Neural cell (in vitro differentiated cells): ENCODE results near the gene GLB1L3. TPM values are rescaled to one million over a fixed set of nuclear protein-coding genes. Genes with fewer than 3 reads are reported as not detected.

Experiments
- H2AFZ ChIP-seq: fragments of 200-600, 300-800 bp; sonication (generic), shearing (Covaris generic); 2 replicates; pipeline ENCODE4 v1.6.0; 2014; ENCODE audit warnings: low read depth, mild to moderate bottlenecking, antibody characterized with exemption, low read length, moderate library complexity
- H3F3A ChIP-seq: fragments of 200-600 bp; shearing (Covaris generic); 2 replicates; pipeline ENCODE4 v1.6.1; 2016; ENCODE audit warnings: mild to moderate bottlenecking, moderate library complexity, mixed read lengths, antibody characterized with exemption, low read length; ENCODE audit not compliant: insufficient read depth, poor library complexity, severe bottlenecking
- H3K27ac ChIP-seq: fragments of 200-600, 300-800 bp; sonication (generic), shearing (Covaris generic); 2 replicates; pipeline ENCODE4 v1.5.1; 2014; ENCODE audit warnings: mild to moderate bottlenecking, low read length, moderate library complexity
- H3K27me3 ChIP-seq: fragments of 300-800, 200-600 bp; sonication (generic), shearing (Covaris generic); 2 replicates; pipeline ENCODE4 v1.6.0; 2014; ENCODE audit warnings: mild to moderate bottlenecking, low read depth, low read length, moderate library complexity; ENCODE audit not compliant: insufficient read depth
- H3K36me3 ChIP-seq: fragments of 300-800, 200-600 bp; sonication (generic), shearing (Covaris generic); 2 replicates; pipeline ENCODE4 v1.5.1; 2014; ENCODE audit warnings: mild to moderate bottlenecking, antibody characterized with exemption, low read length, moderate library complexity; ENCODE audit not compliant: insufficient read depth
- H3K4me2 ChIP-seq: fragments of 300-800, 200-600 bp; sonication (generic), shearing (Covaris generic); 2 replicates; pipeline ENCODE4 v1.6.0; 2014; ENCODE audit warnings: mild to moderate bottlenecking, low read length
- H3K4me3 ChIP-seq: fragments of 300-800, 200-600 bp; sonication (generic), shearing (Covaris generic); 2 replicates; pipeline ENCODE4 v1.5.1; 2014; ENCODE audit warnings: mild to moderate bottlenecking, low read length, moderate library complexity
- H3K79me2 ChIP-seq: fragments of 200-600 bp; shearing (Covaris generic); replicated peaks from 2 replicates; pipeline ENCODE4 v1.6.0; 2014; ENCODE audit warnings: mild to moderate bottlenecking, low read length, moderate library complexity; ENCODE audit not compliant: insufficient read depth
- H3K9ac ChIP-seq: fragments of 300-800, 200-600 bp; sonication (generic), shearing (Covaris generic); 2 replicates; pipeline ENCODE4 v1.6.1; 2016; ENCODE audit warnings: mild to moderate bottlenecking, low read length, mixed read lengths
- H3K9me2 ChIP-seq: fragments of 200-600 bp; shearing (Covaris generic); 2 replicates; pipeline ENCODE4 v1.6.1; 2016; ENCODE audit warnings: mild to moderate bottlenecking, low read length, mixed read lengths; ENCODE audit not compliant: insufficient read depth
- H3K9me3 ChIP-seq: fragments of 200-600, 300-800 bp; sonication (generic), shearing (Covaris generic); 2 replicates; pipeline ENCODE4 v1.6.1; 2016; ENCODE audit warnings: mild to moderate bottlenecking, mixed run types, low read length, moderate library complexity, mixed read lengths
- H4K20me1 ChIP-seq: fragments of 200-600 bp; shearing (Covaris generic); 2 replicates; pipeline ENCODE4 v1.6.1; 2016; ENCODE audit warnings: mild to moderate bottlenecking, mixed run types; ENCODE audit not compliant: insufficient read depth
- EZH2 ChIP-seq: fragments of 200-600, 300-800 bp; shearing (Covaris generic), sonication (generic); IDR thresholded peaks from 2 replicates; pipeline ENCODE4 v1.6.1; 2014; ENCODE audit warnings: antibody characterized with exemption, low read length, borderline replicate concordance, mild to moderate bottlenecking; ENCODE audit not compliant: insufficient read depth, poor library complexity, severe bottlenecking
- MXI1 ChIP-seq: fragments of 450-650 bp; conservative IDR thresholded peaks from 2 replicates; pipeline ENCODE4 v1.6.1; 2014; ENCODE audit warnings: antibody characterized with exemption, mild to moderate bottlenecking; ENCODE audit not compliant: poor library complexity, severe bottlenecking
- POLR2AphosphoS5 ChIP-seq: IDR thresholded peaks from 2 replicates; pipeline ENCODE4 v1.6.1; 2012
- RAD21 ChIP-seq: fragments of 450-650 bp; conservative IDR thresholded peaks from 2 replicates; pipeline ENCODE4 v1.6.1; 2014; ENCODE audit warnings: antibody characterized with exemption, mild to moderate bottlenecking, moderate library complexity
- SMC3 ChIP-seq: fragments of 450-650 bp; conservative IDR thresholded peaks from 2 replicates; pipeline ENCODE4 v1.6.1; 2014; ENCODE audit warnings: antibody characterized with exemption, mild to moderate bottlenecking, moderate library complexity; ENCODE audit not compliant: poor library complexity
- TAF1 ChIP-seq: IDR thresholded peaks from 2 replicates; pipeline ENCODE4 v1.6.1; 2012; ENCODE audit warnings: low read depth
- polyA plus RNA-seq: library from polyadenylated mRNA; depleted of rRNA; stranded (reverse); fragments of >200 nt; gene quantifications from 2 replicates; pipeline ENCODE4 v1.2.3, GENCODE V29; 2014
- TF ChIP-seq, protein P1 (sequence below): fragments of 450-650 bp; IDR thresholded peaks from 2 replicates; pipeline ENCODE4 v1.5.1; 2014; ENCODE audit warnings: antibody characterized with exemption, mild to moderate bottlenecking, moderate library complexity; ENCODE audit not compliant: poor library complexity, severe bottlenecking
- TF ChIP-seq, protein P2 (sequence below): IDR thresholded peaks from 2 replicates; pipeline ENCODE4 v1.6.1; 2012; ENCODE audit warnings: borderline replicate concordance

GLB1L3 gene
- polyA plus RNA-seq, 1 donor from 2014 or later: 0.19 TPM

DNA sequence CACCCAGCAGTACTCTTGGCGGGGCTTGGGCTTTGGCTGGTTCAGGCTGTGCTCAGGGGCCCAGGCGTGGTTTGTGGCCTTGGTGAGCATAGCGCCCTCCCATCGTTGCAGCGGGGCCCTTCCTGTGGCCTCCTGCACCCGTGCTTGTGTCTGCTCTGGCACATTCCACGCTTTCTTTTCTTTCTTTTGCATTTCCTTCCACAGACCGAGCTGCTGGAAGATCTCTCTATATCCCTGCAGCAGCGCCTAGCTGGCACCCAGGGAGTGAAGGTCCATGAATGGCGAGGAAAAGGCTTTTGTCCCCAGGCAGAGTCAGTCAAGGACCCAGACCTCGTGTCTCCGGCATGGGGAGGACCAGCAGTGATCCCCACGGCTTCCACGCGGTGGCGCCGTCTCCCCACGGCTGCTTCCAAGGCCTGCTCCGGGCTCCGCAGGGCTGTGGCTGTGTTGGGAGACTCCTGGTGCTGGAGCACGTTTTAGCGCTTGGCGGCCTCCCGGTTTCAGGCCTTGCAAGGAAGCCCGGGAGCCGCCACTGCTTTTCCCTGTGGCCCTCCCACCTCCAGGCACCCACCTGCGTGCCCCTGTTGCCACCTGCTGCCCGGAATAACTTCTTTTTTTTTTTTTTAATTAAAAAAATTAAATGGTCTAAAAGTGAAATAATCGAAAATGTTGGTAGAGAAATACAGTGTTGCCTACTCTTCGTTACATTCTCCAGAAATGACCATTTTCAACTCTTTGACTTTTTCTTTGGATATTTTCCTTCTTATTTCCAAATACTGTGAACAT, 84.1 kb downstream of the GLB1L3 start:
- no peak overlapping the region for H3K4me3 ChIP-seq
- H3K9me2 ChIP-seq: no peaks in the 10 kb centered on the region
- no peaks in the 10 kb centered on the region for H3K9me3 ChIP-seq
- no peak overlapping the region for H3K9ac ChIP-seq
- H3K27me3 ChIP-seq: no peaks in the 10 kb centered on the region
- H3K79me2 ChIP-seq: no peaks in the 10 kb centered on the region
- H3K4me2 ChIP-seq: no peak overlapping the region
- no peaks in the 10 kb centered on the region for H3F3A ChIP-seq
- H3K36me3 ChIP-seq: no peaks in the 10 kb centered on the region
- H3K27ac ChIP-seq: no peak overlapping the region
- H2AFZ ChIP-seq: no peak overlapping the region
- H4K20me1 ChIP-seq: no peaks in the 10 kb centered on the region
- TF ChIP-seq RAD21: peak; percentile 100
- TF ChIP-seq, protein P1, sequence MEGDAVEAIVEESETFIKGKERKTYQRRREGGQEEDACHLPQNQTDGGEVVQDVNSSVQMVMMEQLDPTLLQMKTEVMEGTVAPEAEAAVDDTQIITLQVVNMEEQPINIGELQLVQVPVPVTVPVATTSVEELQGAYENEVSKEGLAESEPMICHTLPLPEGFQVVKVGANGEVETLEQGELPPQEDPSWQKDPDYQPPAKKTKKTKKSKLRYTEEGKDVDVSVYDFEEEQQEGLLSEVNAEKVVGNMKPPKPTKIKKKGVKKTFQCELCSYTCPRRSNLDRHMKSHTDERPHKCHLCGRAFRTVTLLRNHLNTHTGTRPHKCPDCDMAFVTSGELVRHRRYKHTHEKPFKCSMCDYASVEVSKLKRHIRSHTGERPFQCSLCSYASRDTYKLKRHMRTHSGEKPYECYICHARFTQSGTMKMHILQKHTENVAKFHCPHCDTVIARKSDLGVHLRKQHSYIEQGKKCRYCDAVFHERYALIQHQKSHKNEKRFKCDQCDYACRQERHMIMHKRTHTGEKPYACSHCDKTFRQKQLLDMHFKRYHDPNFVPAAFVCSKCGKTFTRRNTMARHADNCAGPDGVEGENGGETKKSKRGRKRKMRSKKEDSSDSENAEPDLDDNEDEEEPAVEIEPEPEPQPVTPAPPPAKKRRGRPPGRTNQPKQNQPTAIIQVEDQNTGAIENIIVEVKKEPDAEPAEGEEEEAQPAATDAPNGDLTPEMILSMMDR: peak; percentile 97
- TF ChIP-seq, protein P2, sequence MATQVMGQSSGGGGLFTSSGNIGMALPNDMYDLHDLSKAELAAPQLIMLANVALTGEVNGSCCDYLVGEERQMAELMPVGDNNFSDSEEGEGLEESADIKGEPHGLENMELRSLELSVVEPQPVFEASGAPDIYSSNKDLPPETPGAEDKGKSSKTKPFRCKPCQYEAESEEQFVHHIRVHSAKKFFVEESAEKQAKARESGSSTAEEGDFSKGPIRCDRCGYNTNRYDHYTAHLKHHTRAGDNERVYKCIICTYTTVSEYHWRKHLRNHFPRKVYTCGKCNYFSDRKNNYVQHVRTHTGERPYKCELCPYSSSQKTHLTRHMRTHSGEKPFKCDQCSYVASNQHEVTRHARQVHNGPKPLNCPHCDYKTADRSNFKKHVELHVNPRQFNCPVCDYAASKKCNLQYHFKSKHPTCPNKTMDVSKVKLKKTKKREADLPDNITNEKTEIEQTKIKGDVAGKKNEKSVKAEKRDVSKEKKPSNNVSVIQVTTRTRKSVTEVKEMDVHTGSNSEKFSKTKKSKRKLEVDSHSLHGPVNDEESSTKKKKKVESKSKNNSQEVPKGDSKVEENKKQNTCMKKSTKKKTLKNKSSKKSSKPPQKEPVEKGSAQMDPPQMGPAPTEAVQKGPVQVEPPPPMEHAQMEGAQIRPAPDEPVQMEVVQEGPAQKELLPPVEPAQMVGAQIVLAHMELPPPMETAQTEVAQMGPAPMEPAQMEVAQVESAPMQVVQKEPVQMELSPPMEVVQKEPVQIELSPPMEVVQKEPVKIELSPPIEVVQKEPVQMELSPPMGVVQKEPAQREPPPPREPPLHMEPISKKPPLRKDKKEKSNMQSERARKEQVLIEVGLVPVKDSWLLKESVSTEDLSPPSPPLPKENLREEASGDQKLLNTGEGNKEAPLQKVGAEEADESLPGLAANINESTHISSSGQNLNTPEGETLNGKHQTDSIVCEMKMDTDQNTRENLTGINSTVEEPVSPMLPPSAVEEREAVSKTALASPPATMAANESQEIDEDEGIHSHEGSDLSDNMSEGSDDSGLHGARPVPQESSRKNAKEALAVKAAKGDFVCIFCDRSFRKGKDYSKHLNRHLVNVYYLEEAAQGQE: peak; percentile 51
- TF ChIP-seq TAF1: no peak
- no peak for TF ChIP-seq EZH2
- TF ChIP-seq MXI1: peak; percentile 59
- TF ChIP-seq SMC3: peak; percentile 99
- TF ChIP-seq POLR2AphosphoS5: no peak

DNA sequence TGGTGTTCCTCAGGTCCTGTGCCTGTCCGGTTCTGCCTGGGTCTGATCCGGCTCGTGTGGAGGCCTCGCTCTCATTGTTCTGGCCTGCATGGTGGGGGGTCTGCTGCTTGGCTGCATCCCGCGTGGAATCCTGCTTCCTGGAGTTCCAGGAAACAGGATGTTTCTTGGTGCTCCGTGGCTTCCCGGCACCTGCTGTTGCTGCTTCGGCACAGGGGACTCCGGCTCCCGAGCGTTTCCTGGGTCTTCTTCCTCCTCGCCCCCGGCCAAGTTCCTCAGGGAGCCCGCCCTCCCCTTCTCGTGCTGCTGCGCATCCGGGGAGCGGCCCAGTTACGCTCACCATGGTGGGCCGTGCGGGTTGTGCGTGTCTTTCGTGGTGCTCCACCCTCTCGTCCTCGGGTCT, 85.5 kb downstream of the GLB1L3 start:
- Histone ChIP-seq H3K4me3 (no peak overlapping the region), H3K9me2 (no peaks in the 10 kb centered on the region), H3K36me3 (no peaks in the 10 kb centered on the region), H3K27ac (no peak overlapping the region), H3K27me3 (no peaks in the 10 kb centered on the region), H3K9me3 (no peaks in the 10 kb centered on the region), H3F3A (no peaks in the 10 kb centered on the region), H3K9ac (no peak overlapping the region), H3K4me2 (no peak overlapping the region), H3K79me2 (no peaks in the 10 kb centered on the region), H4K20me1 (no peaks in the 10 kb centered on the region), H2AFZ (no peak overlapping the region)
- TF ChIP-seq SMC3: no peak
